Frontal cortex (tissue), 4 donors: ENCODE measurements around the gene OTOP1. TPM values are rescaled to one million over a fixed set of nuclear protein-coding genes. Genes with fewer than 3 reads are reported as not detected.
"Not testable (repeated sequence)": the region's sequence is repeated elsewhere in the genome, so short reads cannot be mapped to it uniquely, and the experiment has no call there.

ENCODE experiments used
- DNase-seq, 2 donors: peaks; one replicate each; pipeline ENCODE4 v3.0.0; 2012; ENCODE audit warnings: low spot score in 2 of 2
- FAIRE-seq: peaks from 2 replicates; lab custom pipeline; 2012; peaks lifted over from hg19 to GRCh38; lab: Jason Lieb, UNC
- total RNA-seq: library from RNA; depleted of rRNA; stranded (reverse); fragments of >200 nt; gene quantifications from one replicate; pipeline ENCODE4 v1.2.3, GENCODE V29; 2014
- donor health status: control.
- donor health status: control.
- donor health status: control.

OTOP1 gene
- total RNA-seq, 1 donor from 2014 or later: not detected

- FAIRE-seq, DNase-seq: not testable (repeated sequence)
Observed at GRCh38 chr4:4239551-4239950, 12.8 kb upstream of the OTOP1 start.

GRCh38 chr4:4233610-4234009 lies 6.9 kb upstream of the OTOP1 start:
- no peak for DNase-seq
- FAIRE-seq: no peak

GRCh38 chr4:4228356-4228668 lies 1.6 kb upstream of the OTOP1 start:
- DNase-seq (no peak), FAIRE-seq (no peak)

GRCh38 chr4:4227510-4228355 lies 1.0 kb upstream of the OTOP1 start:
- DNase-seq: no peak
- no peak for FAIRE-seq

GRCh38 chr4:4225915-4226605 lies 669 bp downstream of the OTOP1 start:
- FAIRE-seq (no peak), DNase-seq (no peak)

GRCh38 chr4:4217113-4217512 lies 9.6 kb downstream of the OTOP1 start:
- FAIRE-seq (no peak), DNase-seq (no peak)

GRCh38 chr4:4216648-4217047 lies 10.1 kb downstream of the OTOP1 start:
- DNase-seq: no peak
- FAIRE-seq: no peak

- DNase-seq, FAIRE-seq: not testable (repeated sequence)
Observed at GRCh38 chr4:4213674-4214073, 13.1 kb downstream of the OTOP1 start.

GRCh38 chr4:4206204-4206603 lies 20.5 kb downstream of the OTOP1 start:
- no peak for DNase-seq
- no peak for FAIRE-seq

- no peak for FAIRE-seq
- no peak for DNase-seq
Observed at GRCh38 chr4:4204401-4204745, 22.4 kb downstream of the OTOP1 start.

GRCh38 chr4:4203688-4204400 lies 22.9 kb downstream of the OTOP1 start:
- DNase-seq (no peak), FAIRE-seq (no peak)

- no peak for FAIRE-seq
- DNase-seq: no peak
Observed at GRCh38 chr4:4202510-4202909, 24.2 kb downstream of the OTOP1 start.

GRCh38 chr4:4200624-4201023 lies 26.1 kb downstream of the OTOP1 start:
- DNase-seq: no peak
- no peak for FAIRE-seq

- DNase-seq (no peak), FAIRE-seq (no peak)
Observed at GRCh38 chr4:4195354-4195753, 31.4 kb downstream of the OTOP1 start.

GRCh38 chr4:4188557-4188956 lies 38.2 kb downstream of the OTOP1 start:
- not testable (repeated sequence) for DNase-seq, FAIRE-seq

GRCh38 chr4:4185528-4185927 lies 41.2 kb downstream of the OTOP1 start:
- FAIRE-seq (no peak), DNase-seq (no peak)

- DNase-seq: no peak
- FAIRE-seq: no peak
Observed at GRCh38 chr4:4182835-4183568, 43.7 kb downstream of the OTOP1 start.

GRCh38 chr4:4170596-4171150 lies 56.1 kb downstream of the OTOP1 start:
- FAIRE-seq (peak; percentile 72), DNase-seq (no peak)

- not testable (repeated sequence) for DNase-seq, FAIRE-seq
Observed at GRCh38 chr4:4167981-4168780, 58.5 kb downstream of the OTOP1 start.
